Measurements from ENCODE around the gene HSBP1. TPM values are rescaled to one million over a fixed set of nuclear protein-coding genes. Genes with fewer than 3 reads are reported as not detected.

The HSBP1 gene
- total RNA-seq, 1 donor from 2014 or later = 70.4 TPM

DNA sequence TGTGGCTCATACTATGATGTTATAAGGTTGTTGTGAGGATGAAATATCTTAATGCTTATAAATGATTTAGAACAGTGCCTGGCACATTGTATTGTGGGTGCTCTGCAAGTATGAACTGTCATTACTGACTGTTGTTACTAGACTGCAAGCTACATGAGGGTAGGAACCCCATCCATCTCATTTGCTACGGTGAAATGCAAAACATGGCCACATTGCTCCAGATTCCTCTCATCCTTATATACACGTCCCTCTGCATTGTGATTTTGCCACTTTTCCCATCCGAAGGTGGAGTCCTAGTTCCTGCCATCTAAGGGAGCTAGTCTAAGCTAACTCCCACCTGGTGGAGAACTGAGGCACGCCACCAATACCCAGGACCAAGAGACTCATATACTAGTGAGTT is 29.8 kb downstream of the HSBP1 start:
- intact Hi-C loops (cut with micrococcal nuclease) = loop anchor here (2.0 kb wide), 1 partner anchor 61 kb away; the partner anchor contains the start of gene MLYCD

DNA sequence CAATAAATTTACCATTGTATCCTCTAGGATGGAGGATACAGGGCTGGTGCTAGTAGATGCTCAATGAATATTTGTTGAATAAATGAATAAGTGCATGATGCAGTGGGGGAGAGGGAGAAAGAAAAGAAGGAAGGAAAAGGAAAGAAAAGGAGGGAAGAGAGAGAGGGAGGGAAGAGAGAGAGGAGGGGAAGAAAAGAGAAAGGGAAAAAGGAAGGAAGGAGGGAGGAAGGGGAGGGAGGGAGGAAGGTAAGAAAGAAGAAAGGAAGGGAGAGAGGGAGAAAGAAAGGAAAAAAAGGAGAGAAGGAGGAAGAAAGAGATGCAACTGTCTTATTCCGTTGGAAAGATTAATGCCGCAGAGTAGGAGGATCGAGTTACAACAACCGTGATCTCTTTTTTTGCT is 30.4 kb downstream of the HSBP1 start:
- intact Hi-C loops (cut with micrococcal nuclease) = no loop called here

DNA sequence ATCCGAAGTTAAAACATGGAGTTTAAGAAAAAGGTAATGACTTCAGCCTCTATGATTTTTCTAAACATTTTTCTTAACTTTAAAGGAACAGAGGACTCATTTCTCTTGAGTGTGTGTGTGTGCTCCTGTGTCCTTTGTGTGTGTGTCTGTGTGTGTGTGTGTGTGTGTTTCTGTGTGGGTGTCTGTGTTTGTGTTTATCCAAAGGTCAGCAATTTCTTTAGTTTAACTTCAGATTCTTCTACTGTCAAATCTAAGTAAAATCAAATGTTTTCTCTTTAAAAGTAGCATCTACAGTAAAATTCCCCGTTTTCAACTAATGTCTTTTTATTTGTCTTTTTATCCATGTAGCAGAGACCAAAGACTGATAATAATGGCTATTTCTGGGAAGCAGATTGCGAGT is 31.8 kb downstream of the HSBP1 start:
- intact Hi-C loops (cut with micrococcal nuclease) = no loop called here

DNA sequence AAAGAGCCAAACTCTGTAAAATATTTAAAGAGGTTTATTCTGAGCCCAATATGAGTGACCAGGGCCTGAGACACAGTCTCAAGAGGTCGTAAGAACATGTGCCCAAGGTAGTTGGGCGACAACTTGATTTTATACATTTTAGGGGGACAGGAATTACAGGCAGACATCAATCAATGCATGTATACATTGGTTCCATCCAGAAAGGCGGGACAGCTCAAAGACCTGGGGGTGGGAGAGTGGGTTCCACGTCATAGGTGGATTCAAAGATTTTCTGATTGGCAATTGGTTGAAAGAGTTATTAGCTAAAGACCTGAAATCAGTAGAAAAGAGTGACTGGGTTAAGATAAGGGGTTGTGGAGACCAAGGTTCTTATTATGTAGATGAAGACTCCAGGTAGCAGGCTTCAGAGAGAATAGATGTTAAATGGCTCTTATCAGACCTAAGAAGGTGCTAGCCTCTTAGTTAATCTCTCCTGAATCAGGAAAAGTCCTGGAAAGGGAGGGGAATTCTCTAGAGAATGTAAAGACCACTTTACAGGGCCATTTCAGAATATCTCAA is 32.4 kb downstream of the HSBP1 start:
- intact Hi-C loops (cut with micrococcal nuclease) = no loop called here

DNA sequence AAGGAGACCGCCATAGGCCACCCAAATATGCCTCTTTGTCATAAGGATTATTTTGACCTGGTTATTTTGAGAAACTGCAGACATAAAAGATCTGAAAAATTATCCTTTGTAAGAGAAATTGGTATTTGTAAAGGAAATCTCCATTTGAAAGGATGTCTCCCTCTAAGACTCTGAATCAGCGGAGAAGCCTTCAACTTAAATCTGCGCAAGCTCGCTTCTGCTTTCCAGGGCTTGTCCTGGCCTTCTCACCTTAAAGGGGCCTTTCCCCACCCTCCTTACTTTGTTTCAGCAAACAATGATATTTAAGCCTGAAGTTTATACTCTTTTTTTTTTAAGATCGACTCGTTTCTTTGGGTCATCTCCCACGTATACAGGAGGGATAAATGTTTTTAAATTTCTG is 34.5 kb downstream of the HSBP1 start:
- intact Hi-C loops (cut with micrococcal nuclease) = no loop called here

DNA sequence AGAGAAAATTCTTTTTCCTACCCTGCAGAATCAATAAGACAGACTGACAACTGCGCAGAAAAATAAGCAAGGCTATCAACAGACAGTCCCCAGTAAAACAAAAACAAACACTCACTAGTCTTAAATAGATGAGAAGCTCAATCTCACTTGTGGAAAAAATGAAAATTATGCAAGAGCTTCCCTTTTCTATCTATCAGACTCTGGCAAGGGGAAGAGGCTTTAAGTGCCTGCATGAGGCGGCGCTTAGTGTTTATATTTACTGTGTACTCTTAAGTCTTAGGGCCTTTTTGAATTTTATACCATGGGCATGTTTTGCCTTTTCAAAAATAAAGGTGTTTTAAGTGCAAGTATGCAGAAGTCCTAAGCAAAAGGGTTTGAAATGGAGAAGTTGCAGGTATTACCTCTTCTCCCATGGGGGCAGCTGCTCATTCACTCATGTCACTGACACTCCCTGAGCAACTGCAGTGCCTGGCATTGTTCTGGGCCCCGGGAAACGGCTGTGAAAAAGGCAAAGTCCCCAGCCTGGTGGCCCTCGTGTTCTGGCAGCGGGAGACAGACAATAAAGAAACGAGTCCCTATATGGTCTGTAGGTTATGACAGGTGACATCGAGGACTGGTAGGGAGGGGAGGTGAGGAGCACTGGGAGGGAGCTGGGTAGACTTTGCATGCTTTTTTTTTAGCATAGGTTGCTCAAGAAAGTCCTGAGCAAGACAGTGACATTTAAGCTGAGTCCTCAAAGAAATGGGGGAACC is 35.2 kb downstream of the HSBP1 start:
- intact Hi-C loops (cut with micrococcal nuclease) = no loop called here

DNA sequence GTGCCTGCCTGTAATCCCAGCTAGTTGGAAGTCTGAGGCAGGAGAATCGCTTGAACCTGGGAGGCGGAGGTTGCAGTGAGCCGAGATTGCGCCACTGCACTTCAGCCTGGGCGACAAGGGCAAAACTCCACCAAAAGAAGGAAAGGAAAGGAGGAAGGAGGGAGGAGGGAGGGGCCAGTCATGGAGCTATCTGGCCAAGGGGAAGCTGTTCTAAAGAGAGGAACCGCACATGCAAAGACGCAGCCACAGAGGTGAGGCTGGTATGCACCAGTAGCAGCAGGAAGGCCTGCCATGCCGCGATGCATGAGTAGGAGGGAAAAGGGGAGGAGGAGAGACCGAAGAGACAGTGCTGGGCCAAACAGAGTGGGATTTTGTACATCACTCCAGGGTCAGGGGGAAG is 35.9 kb downstream of the HSBP1 start:
- intact Hi-C loops (cut with micrococcal nuclease) = no loop called here

DNA sequence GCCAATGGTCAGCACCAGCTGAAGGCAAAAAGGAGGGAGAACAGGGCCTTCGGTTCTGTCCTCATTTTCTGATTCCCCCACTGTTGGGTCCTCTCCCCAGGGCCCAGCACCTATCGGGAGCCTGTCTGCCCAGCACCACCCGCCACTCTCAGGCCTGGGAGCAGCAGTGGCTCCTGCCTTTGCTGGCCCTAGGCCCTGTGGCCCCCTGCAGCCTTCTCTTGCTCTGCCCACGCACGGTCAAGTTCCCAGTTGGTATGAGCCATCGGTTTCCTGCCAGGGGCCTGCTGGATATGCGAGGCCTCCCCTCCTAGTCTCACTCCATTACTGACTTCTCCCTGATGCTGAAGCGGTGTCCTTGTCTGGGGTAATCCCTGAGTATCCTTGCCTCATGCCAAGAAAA is 37.5 kb downstream of the HSBP1 start:
- intact Hi-C loops (cut with micrococcal nuclease) = no loop called here

DNA sequence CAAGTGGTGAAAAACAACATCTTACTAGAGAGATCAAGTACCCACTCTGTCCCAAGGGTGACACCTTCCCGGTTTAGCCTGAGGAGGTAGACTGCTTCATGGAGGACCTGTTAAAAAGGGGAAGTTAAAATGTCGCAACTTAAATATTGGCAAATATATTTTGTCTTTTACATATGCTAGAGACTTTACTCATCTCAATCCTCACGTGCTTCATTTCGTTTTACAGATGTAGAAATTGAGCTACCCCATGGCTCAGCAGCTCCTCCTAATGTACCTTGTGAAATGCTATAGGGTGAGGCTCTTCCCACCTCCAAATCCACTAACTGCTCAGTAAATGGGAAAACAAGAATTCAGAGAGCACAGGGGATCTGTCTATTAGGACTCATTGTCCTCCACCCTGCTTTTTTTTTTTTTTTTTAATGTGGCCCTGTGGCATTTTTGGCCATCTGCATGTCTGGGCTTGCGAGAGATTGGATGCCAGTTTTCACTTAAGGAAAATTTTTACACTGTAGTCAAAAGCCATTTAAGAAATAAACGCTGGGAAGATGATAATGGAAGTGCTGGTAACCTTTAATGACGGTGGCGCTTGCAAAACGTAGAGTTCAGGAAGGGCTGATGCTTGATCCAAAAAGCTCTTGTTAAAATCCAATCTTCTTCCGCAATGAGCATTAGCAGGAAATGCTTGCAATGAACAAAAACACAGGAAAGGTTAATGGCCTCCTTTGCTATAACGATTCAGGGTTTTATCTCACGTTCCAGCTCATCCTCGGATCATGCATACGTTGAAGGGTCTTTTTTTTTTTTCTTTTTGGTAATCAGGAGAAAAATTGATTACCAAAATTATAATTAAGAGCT is 39.8 kb downstream of the HSBP1 start:
- intact Hi-C loops (cut with micrococcal nuclease) = no loop called here

DNA sequence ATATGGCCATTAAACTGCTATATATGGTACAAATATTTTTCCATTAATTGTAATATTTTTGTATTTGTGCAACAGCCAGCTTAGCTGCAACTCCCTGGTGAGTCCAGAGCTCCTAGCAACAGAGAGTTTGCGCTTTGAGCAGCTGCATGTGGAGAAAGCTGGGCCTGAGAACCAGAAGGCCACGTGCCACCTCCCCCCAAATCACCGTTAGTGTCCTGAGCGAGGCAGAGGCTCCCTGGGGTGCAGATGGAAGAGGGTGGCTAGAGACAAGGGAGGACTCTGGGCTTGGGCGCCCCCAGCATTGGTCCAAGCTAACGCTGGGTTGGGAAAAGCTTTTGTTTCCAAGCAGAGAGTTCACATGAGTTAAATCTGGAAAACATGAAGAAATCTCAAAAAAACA is 41.6 kb downstream of the HSBP1 start:
- intact Hi-C loops (cut with micrococcal nuclease) = no loop called here

DNA sequence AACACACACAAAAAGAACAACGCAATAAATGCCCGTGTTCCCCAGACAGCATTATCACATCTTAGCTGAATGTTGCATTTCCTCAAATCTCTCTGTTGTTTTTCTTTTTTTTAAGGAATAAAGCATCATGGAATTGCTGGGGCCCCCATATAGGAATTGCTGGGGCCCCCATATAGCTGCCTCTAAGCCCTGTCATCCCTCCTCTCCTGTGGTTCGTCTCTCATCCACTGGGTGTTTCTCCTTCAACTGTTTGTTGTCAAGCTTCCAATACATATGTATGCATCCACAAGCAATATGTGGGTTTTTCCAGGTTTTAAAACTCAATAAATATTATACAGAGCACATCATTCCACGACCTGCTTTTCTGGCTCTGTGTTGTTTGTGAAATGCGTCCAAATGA is 43.2 kb downstream of the HSBP1 start:
- intact Hi-C loops (cut with micrococcal nuclease) = no loop called here

DNA sequence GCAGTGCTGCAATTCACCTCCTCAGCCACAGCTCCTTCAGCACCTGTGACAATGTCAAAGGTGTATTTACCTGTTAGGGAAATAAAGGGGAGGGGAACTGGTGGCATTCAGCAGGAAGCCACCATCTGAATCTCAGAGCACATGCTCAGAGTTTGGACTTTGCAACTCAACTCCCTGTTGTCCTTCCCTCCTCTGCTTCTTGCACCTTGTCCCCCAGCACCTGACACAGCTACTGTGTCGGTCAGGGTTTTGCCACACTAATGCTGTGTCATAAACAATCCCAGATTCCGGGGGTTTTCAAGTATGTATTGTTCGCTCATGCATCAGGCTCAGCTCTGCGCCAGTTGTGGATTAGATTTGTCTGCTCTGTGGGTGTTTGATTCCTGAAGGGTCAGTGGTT is 43.7 kb downstream of the HSBP1 start:
- intact Hi-C loops (cut with micrococcal nuclease) = no loop called here

DNA sequence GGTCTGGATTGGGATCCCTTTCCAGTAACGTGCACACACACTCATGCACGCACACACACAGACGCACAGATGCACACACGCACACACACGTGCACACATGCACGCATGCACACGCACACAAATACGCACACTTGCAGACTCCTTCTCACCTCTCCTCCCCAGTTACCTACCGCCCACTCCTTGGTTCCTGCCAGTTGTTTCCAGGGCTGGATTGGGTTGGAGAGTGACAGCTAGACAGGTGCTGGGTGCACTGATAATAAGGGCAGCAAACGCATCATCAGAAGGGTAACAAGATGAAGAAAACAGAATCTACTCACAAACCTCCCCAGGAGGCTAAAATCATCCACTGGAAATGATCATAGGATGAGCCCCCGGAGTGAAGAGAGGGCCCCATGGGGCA is 45.0 kb downstream of the HSBP1 start:
- intact Hi-C loops (cut with micrococcal nuclease) = no loop called here

DNA sequence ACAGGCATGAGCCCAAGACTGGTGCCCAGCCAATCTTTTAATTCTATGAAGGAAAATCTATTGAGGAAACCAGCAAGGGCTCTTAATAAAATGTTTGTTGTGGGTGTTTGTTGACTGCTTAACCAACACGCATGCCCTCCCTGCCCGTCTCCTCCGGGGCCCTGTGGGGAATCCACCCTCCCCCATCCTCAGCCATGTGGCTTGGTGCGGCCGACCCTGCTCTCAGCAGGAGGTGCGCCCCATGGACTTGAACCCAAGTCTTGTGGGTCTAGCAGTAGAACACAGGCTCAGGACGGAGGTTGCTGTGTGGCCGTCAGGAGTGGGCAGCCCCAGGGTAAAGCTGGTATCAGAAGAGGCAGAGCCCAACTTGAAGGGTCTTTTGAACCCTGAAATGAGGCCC is 46.1 kb downstream of the HSBP1 start:
- intact Hi-C loops (cut with micrococcal nuclease) = no loop called here

DNA sequence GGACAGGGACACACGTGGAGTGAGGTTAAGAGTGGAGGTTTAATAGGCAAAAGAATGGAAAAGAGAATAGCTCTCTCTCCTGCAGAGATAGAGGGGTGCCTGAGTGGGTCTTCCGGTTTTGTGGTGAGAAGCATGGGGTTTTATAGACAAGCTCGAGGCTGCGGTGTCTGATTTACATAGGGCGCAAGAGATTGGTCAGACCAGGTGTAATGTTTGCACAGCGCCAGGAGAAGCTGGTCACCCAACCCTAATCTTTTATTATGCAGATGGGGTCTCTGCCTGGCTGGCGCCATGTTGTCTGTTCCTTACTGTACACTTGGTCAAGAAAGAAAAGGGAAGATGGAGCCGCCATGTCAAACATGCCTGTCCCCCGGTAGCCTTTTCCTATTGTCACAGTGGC is 46.6 kb downstream of the HSBP1 start:
- intact Hi-C loops (cut with micrococcal nuclease) = no loop called here

DNA sequence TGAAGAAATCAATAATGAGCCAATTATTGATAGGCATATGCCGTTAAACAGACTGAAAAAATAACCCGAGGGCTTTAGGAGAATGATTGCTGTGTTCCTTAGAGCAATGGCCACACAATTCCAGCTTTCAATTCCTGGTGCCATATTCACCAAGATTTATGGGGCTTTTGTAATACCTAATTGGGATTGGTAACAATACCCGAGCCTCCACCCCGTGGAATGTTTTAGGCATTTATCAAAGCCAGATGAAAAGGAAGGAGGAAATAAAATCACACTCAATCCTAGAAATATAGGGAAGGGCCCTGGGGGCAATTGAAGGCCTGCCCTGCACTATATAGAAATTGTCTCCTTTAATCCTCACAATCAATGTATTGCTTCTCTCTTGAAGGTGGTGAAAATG is 49.0 kb downstream of the HSBP1 start:
- intact Hi-C loops (cut with micrococcal nuclease) = no loop called here

DNA sequence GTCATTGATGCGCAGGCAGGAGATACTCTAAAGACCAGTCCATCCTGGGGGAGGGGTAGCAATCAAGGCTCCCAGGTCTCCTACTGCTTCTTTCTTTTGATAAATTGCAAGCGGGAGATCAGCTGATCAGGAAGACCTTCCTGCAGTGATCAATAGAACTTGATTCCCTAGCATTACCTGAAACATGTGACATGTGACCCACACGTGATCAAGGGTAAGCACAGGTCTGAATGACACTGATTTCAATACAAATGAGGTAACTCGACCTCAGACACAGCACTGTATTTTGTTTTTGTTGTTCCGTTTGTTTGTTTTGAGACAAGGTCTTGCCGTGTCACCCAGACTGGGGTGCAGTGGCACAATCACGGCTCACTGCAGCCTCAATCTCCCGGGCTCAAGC is 51.5 kb downstream of the HSBP1 start:
- intact Hi-C loops (cut with micrococcal nuclease) = no loop called here

DNA sequence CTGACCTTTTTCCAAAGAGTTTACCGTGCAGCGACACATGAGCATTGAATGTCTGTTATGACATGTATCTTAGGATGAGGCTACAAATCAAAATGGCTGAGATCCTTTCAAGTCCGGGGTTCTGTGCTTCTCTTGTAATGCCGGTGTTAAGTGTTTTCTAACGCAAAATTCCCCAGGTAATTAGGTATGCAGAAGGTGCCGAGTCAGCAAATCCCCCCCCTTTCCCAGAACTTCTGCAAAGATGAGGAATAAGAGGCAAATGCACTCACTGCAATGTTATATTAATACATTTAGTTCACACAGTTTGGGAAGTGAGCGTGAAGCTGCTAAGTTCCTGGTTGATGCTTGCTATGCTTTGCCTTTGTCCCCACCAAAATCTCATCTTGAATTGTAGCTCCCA is 54.9 kb downstream of the HSBP1 start:
- intact Hi-C loops (cut with micrococcal nuclease) = no loop called here

DNA sequence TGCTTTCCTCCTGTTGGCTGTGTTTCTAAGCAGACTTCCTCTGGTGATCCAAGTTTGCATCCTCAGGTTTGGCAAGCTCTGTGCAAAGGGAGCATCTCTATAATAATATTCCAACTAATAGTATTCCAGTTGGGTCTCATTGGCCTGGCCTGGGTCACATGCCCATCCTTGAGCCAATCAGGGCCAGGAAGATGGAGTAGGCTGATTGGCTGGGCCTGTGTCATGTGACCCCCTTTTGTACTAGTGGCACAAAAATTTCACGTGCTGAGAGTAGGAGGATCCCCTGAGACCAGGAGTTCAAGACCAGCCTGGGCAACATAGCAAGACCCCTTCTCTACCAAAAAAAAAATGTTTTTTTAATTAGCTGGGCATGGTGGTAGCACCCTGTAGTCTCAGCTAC is 55.9 kb downstream of the HSBP1 start:
- intact Hi-C loops (cut with micrococcal nuclease) = no loop called here
